ENCODE results near the gene UBASH3A.

DNA sequence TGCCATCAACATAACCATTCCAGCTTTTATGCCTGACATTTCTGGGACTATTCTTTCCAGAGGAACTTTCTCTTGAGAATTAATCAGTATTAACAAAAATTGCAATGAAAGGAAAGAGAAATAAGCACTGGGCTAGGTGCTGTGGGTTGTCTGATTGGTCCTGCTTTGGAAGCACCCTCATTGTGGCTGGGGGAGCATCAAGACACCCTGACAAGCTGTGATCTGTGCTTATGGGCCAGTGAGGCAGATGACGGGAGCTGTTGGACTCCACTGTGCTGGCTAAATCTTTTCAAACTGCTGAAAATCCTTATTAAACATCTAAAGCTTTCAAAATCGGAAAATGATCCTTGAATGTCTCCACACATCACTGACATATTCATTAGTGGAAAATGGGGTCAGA, 20.0 kb downstream of the UBASH3A start:
- TF ChIP-seq, protein P1, sequence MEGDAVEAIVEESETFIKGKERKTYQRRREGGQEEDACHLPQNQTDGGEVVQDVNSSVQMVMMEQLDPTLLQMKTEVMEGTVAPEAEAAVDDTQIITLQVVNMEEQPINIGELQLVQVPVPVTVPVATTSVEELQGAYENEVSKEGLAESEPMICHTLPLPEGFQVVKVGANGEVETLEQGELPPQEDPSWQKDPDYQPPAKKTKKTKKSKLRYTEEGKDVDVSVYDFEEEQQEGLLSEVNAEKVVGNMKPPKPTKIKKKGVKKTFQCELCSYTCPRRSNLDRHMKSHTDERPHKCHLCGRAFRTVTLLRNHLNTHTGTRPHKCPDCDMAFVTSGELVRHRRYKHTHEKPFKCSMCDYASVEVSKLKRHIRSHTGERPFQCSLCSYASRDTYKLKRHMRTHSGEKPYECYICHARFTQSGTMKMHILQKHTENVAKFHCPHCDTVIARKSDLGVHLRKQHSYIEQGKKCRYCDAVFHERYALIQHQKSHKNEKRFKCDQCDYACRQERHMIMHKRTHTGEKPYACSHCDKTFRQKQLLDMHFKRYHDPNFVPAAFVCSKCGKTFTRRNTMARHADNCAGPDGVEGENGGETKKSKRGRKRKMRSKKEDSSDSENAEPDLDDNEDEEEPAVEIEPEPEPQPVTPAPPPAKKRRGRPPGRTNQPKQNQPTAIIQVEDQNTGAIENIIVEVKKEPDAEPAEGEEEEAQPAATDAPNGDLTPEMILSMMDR (IDR thresholded peaks at IDR 0.05; ENCODE audit: borderline replicate concordance, extremely low read depth, low read length, poor library complexity, severe bottlenecking) = no peak
- TF ChIP-seq EZH2 (IDR thresholded peaks at IDR 0.05; ENCODE audit: borderline replicate concordance, low read depth, low read length, severe bottlenecking) = no peak
